ENCODE data around the gene ARHGAP15.

Gene ARHGAP15

GRCh38 chr2:143157001-143157400 lies 27.8 kb downstream of the ARHGAP15 start:
- Histone ChIP-seq H3K36me3 (ENCODE audit: control insufficient read depth, insufficient read depth, low read length) (no peaks in the 10 kb centered on the region), H3K4me3 (ENCODE audit: low read length) (no peak overlapping the region), H3K4me1 (ENCODE audit: control insufficient read depth, insufficient read depth, low read length) (no peaks in the 10 kb centered on the region), H3K9me3 (ENCODE audit: control insufficient read depth, insufficient read depth, low read length) (no peaks in the 10 kb centered on the region), H3K27me3 (ENCODE audit: control insufficient read depth, insufficient read depth, low read length) (no peaks in the 10 kb centered on the region), H3K27ac (ENCODE audit: low read length) (no peak overlapping the region)
- WGBS (ENCODE audit: insufficient coverage, insufficient read length) = no CpG with 5 or more reads among the region's 1 CpG
- no peak for DNase-seq (ENCODE audit: low read depth, low spot score)

- Histone ChIP-seq H3K4me3 (ENCODE audit: low read length) (no peak overlapping the region), H3K9me3 (ENCODE audit: control insufficient read depth, insufficient read depth, low read length) (no peaks in the 10 kb centered on the region), H3K27me3 (ENCODE audit: control insufficient read depth, insufficient read depth, low read length) (no peaks in the 10 kb centered on the region), H3K27ac (ENCODE audit: low read length) (no peak overlapping the region), H3K4me1 (ENCODE audit: control insufficient read depth, insufficient read depth, low read length) (no peaks in the 10 kb centered on the region), H3K36me3 (ENCODE audit: control insufficient read depth, insufficient read depth, low read length) (no peaks in the 10 kb centered on the region)
- DNase-seq (ENCODE audit: low read depth, low spot score) = no peak
- WGBS (ENCODE audit: insufficient coverage, insufficient read length) = no CpG with 5 or more reads among the region's 3 CpGs
Measured at GRCh38 chr2:143157418-143157817, 28.2 kb downstream of the ARHGAP15 start.

- no peaks in the 10 kb centered on the region for H3K27me3 ChIP-seq (ENCODE audit: control insufficient read depth, insufficient read depth, low read length)
- H3K36me3 ChIP-seq (ENCODE audit: control insufficient read depth, insufficient read depth, low read length) = no peaks in the 10 kb centered on the region
- no peaks in the 10 kb centered on the region for H3K4me1 ChIP-seq (ENCODE audit: control insufficient read depth, insufficient read depth, low read length)
- WGBS (ENCODE audit: insufficient coverage, insufficient read length) = 100% methylated on average over 1 of the region's 3 CpGs
- H3K27ac ChIP-seq (ENCODE audit: low read length) = no peak overlapping the region
- no peaks in the 10 kb centered on the region for H3K9me3 ChIP-seq (ENCODE audit: control insufficient read depth, insufficient read depth, low read length)
- H3K4me3 ChIP-seq (ENCODE audit: low read length) = no peak overlapping the region
- no peak for DNase-seq (ENCODE audit: low read depth, low spot score)
Measured at GRCh38 chr2:143158098-143158497, 28.9 kb downstream of the ARHGAP15 start.

GRCh38 chr2:143158551-143159485 lies 29.6 kb downstream of the ARHGAP15 start:
- Histone ChIP-seq H3K27ac (ENCODE audit: low read length) (no peak overlapping the region), H3K4me1 (ENCODE audit: control insufficient read depth, insufficient read depth, low read length) (no peaks in the 10 kb centered on the region), H3K36me3 (ENCODE audit: control insufficient read depth, insufficient read depth, low read length) (no peaks in the 10 kb centered on the region), H3K27me3 (ENCODE audit: control insufficient read depth, insufficient read depth, low read length) (no peaks in the 10 kb centered on the region), H3K4me3 (ENCODE audit: low read length) (no peak overlapping the region), H3K9me3 (ENCODE audit: control insufficient read depth, insufficient read depth, low read length) (no peaks in the 10 kb centered on the region)
- no CpG with 5 or more reads among the region's 10 CpGs for WGBS (ENCODE audit: insufficient coverage, insufficient read length)
- DNase-seq (ENCODE audit: low read depth, low spot score) = no peak

- no peak for DNase-seq (ENCODE audit: low read depth, low spot score)
- Histone ChIP-seq H3K4me1 (ENCODE audit: control insufficient read depth, insufficient read depth, low read length) (no peaks in the 10 kb centered on the region), H3K36me3 (ENCODE audit: control insufficient read depth, insufficient read depth, low read length) (no peaks in the 10 kb centered on the region), H3K9me3 (ENCODE audit: control insufficient read depth, insufficient read depth, low read length) (no peaks in the 10 kb centered on the region), H3K27ac (ENCODE audit: low read length) (no peak overlapping the region), H3K27me3 (ENCODE audit: control insufficient read depth, insufficient read depth, low read length) (no peaks in the 10 kb centered on the region), H3K4me3 (ENCODE audit: low read length) (no peak overlapping the region)
- WGBS (ENCODE audit: insufficient coverage, insufficient read length) = no CpG with 5 or more reads among the region's 2 CpGs
Measured at GRCh38 chr2:143159486-143159840, 30.2 kb downstream of the ARHGAP15 start.

- no peak for DNase-seq (ENCODE audit: low read depth, low spot score)
- Histone ChIP-seq H3K27ac (ENCODE audit: low read length) (no peak overlapping the region), H3K36me3 (ENCODE audit: control insufficient read depth, insufficient read depth, low read length) (no peaks in the 10 kb centered on the region), H3K4me1 (ENCODE audit: control insufficient read depth, insufficient read depth, low read length) (no peaks in the 10 kb centered on the region), H3K27me3 (ENCODE audit: control insufficient read depth, insufficient read depth, low read length) (no peaks in the 10 kb centered on the region), H3K9me3 (ENCODE audit: control insufficient read depth, insufficient read depth, low read length) (no peaks in the 10 kb centered on the region), H3K4me3 (ENCODE audit: low read length) (no peak overlapping the region)
- WGBS (ENCODE audit: insufficient coverage, insufficient read length) = no CpG with 5 or more reads among the region's 8 CpGs
Measured at GRCh38 chr2:143160732-143161707, 31.8 kb downstream of the ARHGAP15 start.

- H3K27ac ChIP-seq (ENCODE audit: low read length) = no peak overlapping the region
- H3K27me3 ChIP-seq (ENCODE audit: control insufficient read depth, insufficient read depth, low read length) = no peaks in the 10 kb centered on the region
- H3K36me3 ChIP-seq (ENCODE audit: control insufficient read depth, insufficient read depth, low read length) = no peaks in the 10 kb centered on the region
- no peak overlapping the region for H3K4me3 ChIP-seq (ENCODE audit: low read length)
- peak; percentile 22 for DNase-seq (ENCODE audit: low read depth, low spot score)
- no peaks in the 10 kb centered on the region for H3K4me1 ChIP-seq (ENCODE audit: control insufficient read depth, insufficient read depth, low read length)
- H3K9me3 ChIP-seq (ENCODE audit: control insufficient read depth, insufficient read depth, low read length) = no peaks in the 10 kb centered on the region
- no CpG with 5 or more reads among the region's 12 CpGs for WGBS (ENCODE audit: insufficient coverage, insufficient read length)
Measured at GRCh38 chr2:143162123-143162837, 33.1 kb downstream of the ARHGAP15 start.

GRCh38 chr2:143162997-143163396 lies 33.8 kb downstream of the ARHGAP15 start:
- DNase-seq (ENCODE audit: low read depth, low spot score) = no peak
- Histone ChIP-seq H3K4me3 (ENCODE audit: low read length) (no peak overlapping the region), H3K27me3 (ENCODE audit: control insufficient read depth, insufficient read depth, low read length) (no peaks in the 10 kb centered on the region), H3K4me1 (ENCODE audit: control insufficient read depth, insufficient read depth, low read length) (no peaks in the 10 kb centered on the region), H3K27ac (ENCODE audit: low read length) (no peak overlapping the region), H3K9me3 (ENCODE audit: control insufficient read depth, insufficient read depth, low read length) (no peaks in the 10 kb centered on the region), H3K36me3 (ENCODE audit: control insufficient read depth, insufficient read depth, low read length) (no peaks in the 10 kb centered on the region)
- WGBS (ENCODE audit: insufficient coverage, insufficient read length) = no CpG with 5 or more reads among the region's 1 CpG

GRCh38 chr2:143163499-143163898 lies 34.3 kb downstream of the ARHGAP15 start:
- no peak for DNase-seq (ENCODE audit: low read depth, low spot score)
- H3K4me3 ChIP-seq (ENCODE audit: low read length) = no peak overlapping the region
- no peak overlapping the region for H3K27ac ChIP-seq (ENCODE audit: low read length)
- no peaks in the 10 kb centered on the region for H3K27me3 ChIP-seq (ENCODE audit: control insufficient read depth, insufficient read depth, low read length)
- no peaks in the 10 kb centered on the region for H3K36me3 ChIP-seq (ENCODE audit: control insufficient read depth, insufficient read depth, low read length)
- no CpG with 5 or more reads among the region's 4 CpGs for WGBS (ENCODE audit: insufficient coverage, insufficient read length)
- H3K9me3 ChIP-seq (ENCODE audit: control insufficient read depth, insufficient read depth, low read length) = no peaks in the 10 kb centered on the region
- H3K4me1 ChIP-seq (ENCODE audit: control insufficient read depth, insufficient read depth, low read length) = no peaks in the 10 kb centered on the region

GRCh38 chr2:143165291-143165690 lies 36.1 kb downstream of the ARHGAP15 start:
- Histone ChIP-seq H3K27me3 (ENCODE audit: control insufficient read depth, insufficient read depth, low read length) (no peaks in the 10 kb centered on the region), H3K36me3 (ENCODE audit: control insufficient read depth, insufficient read depth, low read length) (no peaks in the 10 kb centered on the region)
- no CpG with 5 or more reads among the region's 1 CpG for WGBS (ENCODE audit: insufficient coverage, insufficient read length)

More at GRCh38 chr2:143165291-143165690, 36.1 kb downstream of the ARHGAP15 start:
- Histone ChIP-seq H3K4me3 (ENCODE audit: low read length) (no peak overlapping the region), H3K9me3 (ENCODE audit: control insufficient read depth, insufficient read depth, low read length) (no peaks in the 10 kb centered on the region), H3K4me1 (ENCODE audit: control insufficient read depth, insufficient read depth, low read length) (no peaks in the 10 kb centered on the region), H3K27ac (ENCODE audit: low read length) (no peak overlapping the region)
- DNase-seq (ENCODE audit: low read depth, low spot score) = no peak

Data from iPS DF 6.9 (cell line).